Karpas-422 (cell line): ENCODE measurements around the gene DNMT3L. TPM values are rescaled to one million over a fixed set of nuclear protein-coding genes. Genes with fewer than 3 reads are reported as not detected.

Experiments used
- DNase-seq: peaks from one replicate; pipeline ENCODE4 v3.0.0-alpha.2; 2015
- H2AFZ ChIP-seq: fragments of 200-600 bp; sonication (generic); 2 replicates; pipeline ENCODE4 v1.6.1; 2014; ENCODE audit warnings: antibody characterized with exemption, low read length, mixed read lengths
- H3K27ac ChIP-seq: fragments of 200-600 bp; sonication (generic); 2 replicates; pipeline ENCODE4 v1.5.1; 2014; ENCODE audit warnings: mild to moderate bottlenecking, low read length, moderate library complexity
- H3K27me3 ChIP-seq: fragments of 200-600 bp; sonication (generic); 2 replicates; pipeline ENCODE4 v1.6.1; 2014; ENCODE audit warnings: low read length, mixed read lengths
- H3K36me3 ChIP-seq: fragments of 200-600 bp; sonication (generic); 2 replicates; pipeline ENCODE4 v1.6.1; 2014; ENCODE audit warnings: low read length, mixed read lengths; ENCODE audit not compliant: insufficient read depth
- H3K4me1 ChIP-seq: fragments of 200-600 bp; sonication (generic); 2 replicates; pipeline ENCODE4 v1.6.1; 2014; ENCODE audit warnings: mild to moderate bottlenecking, low read length, mixed read lengths
- H3K4me2 ChIP-seq: fragments of 200-600 bp; sonication (generic); 2 replicates; pipeline ENCODE4 v1.6.1; 2014; ENCODE audit warnings: low read length, low read depth, mild to moderate bottlenecking; ENCODE audit not compliant: poor library complexity, severe bottlenecking
- H3K4me3 ChIP-seq: fragments of 200-600 bp; sonication (generic); 2 replicates; pipeline ENCODE4 v1.5.1; 2014; ENCODE audit warnings: mild to moderate bottlenecking, antibody characterized with exemption, low read length, mixed read lengths
- H3K79me2 ChIP-seq: fragments of 200-600 bp; sonication (generic); 2 replicates; pipeline ENCODE4 v1.6.1; 2014; ENCODE audit warnings: mild to moderate bottlenecking, low read length, mixed read lengths
- H3K9ac ChIP-seq: fragments of 200-600 bp; sonication (generic); 2 replicates; pipeline ENCODE4 v1.6.0; 2014; ENCODE audit warnings: low read length
- H3K9me2 ChIP-seq: fragments of 200-600 bp; sonication (generic), shearing (Covaris generic); replicated peaks from 2 replicates; pipeline ENCODE4 v1.6.0; 2014; ENCODE audit warnings: mild to moderate bottlenecking, low read length, moderate library complexity; ENCODE audit not compliant: insufficient read depth
- H3K9me3 ChIP-seq: fragments of 300-700, 200-600 bp; sonication (generic); 2 replicates; pipeline ENCODE4 v1.6.1; 2014; ENCODE audit warnings: low read length, mixed read lengths
- H4K20me1 ChIP-seq: fragments of 200-600 bp; sonication (generic); 2 replicates; pipeline ENCODE4 v1.6.1; 2014; ENCODE audit warnings: mild to moderate bottlenecking, antibody characterized with exemption, low read length, low read depth; ENCODE audit not compliant: insufficient read depth
- total RNA-seq: library from RNA; depleted of rRNA; stranded (reverse); fragments of >200 nt; shearing (Covaris generic); gene quantifications from 2 replicates; pipeline ENCODE4 v1.2.3, GENCODE V29; 2014; ENCODE audit warnings: low replicate concordance

DNMT3L gene
- total RNA-seq, 1 experiment from 2014 or later: not detected

GRCh38 chr21:44292812-44293195, 31.1 kb upstream of the DNMT3L start:
- no peaks in the 10 kb centered on the region for H3K79me2 ChIP-seq
- H3K27ac ChIP-seq: no peak overlapping the region
- no peaks in the 10 kb centered on the region for H3K9me3 ChIP-seq
- no peak overlapping the region for H2AFZ ChIP-seq
- H3K36me3 ChIP-seq: no peaks in the 10 kb centered on the region
- H4K20me1 ChIP-seq: no peaks in the 10 kb centered on the region; the same call in none of the 2 replicates
- H3K9ac ChIP-seq: no peak overlapping the region
- H3K4me1 ChIP-seq: 0 out of 2 replicates have a peak, but pooled peaks cover 2% of the 10 kb centered on the region
- no peak for DNase-seq
- no peaks in the 10 kb centered on the region for H3K9me2 ChIP-seq
- H3K27me3 ChIP-seq: no peaks in the 10 kb centered on the region
- no peak overlapping the region for H3K4me3 ChIP-seq
- no peak overlapping the region for H3K4me2 ChIP-seq

- no peak overlapping the region for H3K4me2 ChIP-seq
- H4K20me1 ChIP-seq: no peaks in the 10 kb centered on the region; the same call in none of the 2 replicates
- H3K27me3 ChIP-seq: no peaks in the 10 kb centered on the region
- 0 out of 2 replicates have a peak, but pooled peaks cover 2% of the 10 kb centered on the region for H3K4me1 ChIP-seq
- no peaks in the 10 kb centered on the region for H3K36me3 ChIP-seq
- no peaks in the 10 kb centered on the region for H3K9me2 ChIP-seq
- no peaks in the 10 kb centered on the region for H3K79me2 ChIP-seq
- no peak overlapping the region for H2AFZ ChIP-seq
- DNase-seq: no peak
- H3K9me3 ChIP-seq: no peaks in the 10 kb centered on the region
- H3K27ac ChIP-seq: no peak overlapping the region
- H3K4me3 ChIP-seq: no peak overlapping the region
- no peak overlapping the region for H3K9ac ChIP-seq
Observed at GRCh38 chr21:44291936-44292811, 30.5 kb upstream of the DNMT3L start.

GRCh38 chr21:44291078-44291935, 29.6 kb upstream of the DNMT3L start:
- Histone ChIP-seq H3K27me3 (no peaks in the 10 kb centered on the region), H3K4me2 (no peak overlapping the region), H3K9me2 (no peaks in the 10 kb centered on the region), H3K4me3 (no peak overlapping the region), H3K27ac (no peak overlapping the region), H3K79me2 (no peaks in the 10 kb centered on the region), H4K20me1 (no peaks in the 10 kb centered on the region; the same call in 1 of the 2 replicates), H2AFZ (no peak overlapping the region), H3K4me1 (0 out of 2 replicates have a peak, but pooled peaks cover 2% of the 10 kb centered on the region), H3K9me3 (no peaks in the 10 kb centered on the region), H3K9ac (no peak overlapping the region), H3K36me3 (no peaks in the 10 kb centered on the region)
- DNase-seq: no peak

- H3K79me2 ChIP-seq: no peaks in the 10 kb centered on the region
- H3K9ac ChIP-seq: no peak overlapping the region
- H3K36me3 ChIP-seq: no peaks in the 10 kb centered on the region
- no peak for DNase-seq
- H3K27me3 ChIP-seq: no peaks in the 10 kb centered on the region
- H3K9me3 ChIP-seq: no peaks in the 10 kb centered on the region
- H2AFZ ChIP-seq: no peak overlapping the region
- no peak overlapping the region for H3K27ac ChIP-seq
- 0 out of 2 replicates have a peak, but pooled peaks cover under 1% of the 10 kb centered on the region for H3K4me1 ChIP-seq
- H3K4me2 ChIP-seq: no peak overlapping the region
- H4K20me1 ChIP-seq: no peaks in the 10 kb centered on the region; the same call in 1 of the 2 replicates
- no peaks in the 10 kb centered on the region for H3K9me2 ChIP-seq
- H3K4me3 ChIP-seq: no peak overlapping the region
Observed at GRCh38 chr21:44290327-44291077, 28.8 kb upstream of the DNMT3L start.

GRCh38 chr21:44289381-44290010, 27.8 kb upstream of the DNMT3L start:
- H3K36me3 ChIP-seq: no peaks in the 10 kb centered on the region
- no peak for DNase-seq
- H3K4me2 ChIP-seq: no peak overlapping the region
- no peaks in the 10 kb centered on the region for H3K27me3 ChIP-seq
- H3K9me3 ChIP-seq: no peaks in the 10 kb centered on the region
- no peaks in the 10 kb centered on the region for H3K9me2 ChIP-seq
- H4K20me1 ChIP-seq: no peaks in the 10 kb centered on the region; the same call in 1 of the 2 replicates
- no peak overlapping the region for H3K4me3 ChIP-seq
- no peak overlapping the region for H3K9ac ChIP-seq
- H3K4me1 ChIP-seq: no peaks in the 10 kb centered on the region
- H3K79me2 ChIP-seq: no peaks in the 10 kb centered on the region
- H3K27ac ChIP-seq: no peak overlapping the region
- no peak overlapping the region for H2AFZ ChIP-seq

- Histone ChIP-seq H3K9me2 (no peaks in the 10 kb centered on the region), H2AFZ (no peak overlapping the region), H4K20me1 (no peaks in the 10 kb centered on the region; the same call in 1 of the 2 replicates), H3K9me3 (no peaks in the 10 kb centered on the region), H3K4me3 (no peak overlapping the region), H3K4me1 (peaks cover 6% of the 10 kb centered on the region), H3K9ac (no peak overlapping the region), H3K4me2 (no peak overlapping the region), H3K27me3 (no peaks in the 10 kb centered on the region), H3K36me3 (no peaks in the 10 kb centered on the region), H3K79me2 (no peaks in the 10 kb centered on the region), H3K27ac (no peak overlapping the region)
- DNase-seq: no peak
Observed at GRCh38 chr21:44288251-44289110, 26.8 kb upstream of the DNMT3L start.
